ENCODE results near the gene COL4A2.

The COL4A2 gene

GRCh38 chr13:110556224-110556606 is 249.1 kb downstream of the COL4A2 start:
- Mint-ChIP-seq H3K9me3 (peaks cover 0 to 8% of the 10 kb centered on the region in 2 donors), H3K27me3 (no peaks in the 10 kb centered on the region), H3K4me1 (peaks cover 25 to 36% of the 10 kb centered on the region in 2 donors), H3K27ac (no peak overlapping the region), H3K36me3 (peaks cover 28 to 44% of the 10 kb centered on the region in 2 donors), H3K4me3 (no peak overlapping the region)
- ATAC-seq (replicated peaks), result no peak
- no peak for DNase-seq

GRCh38 chr13:110557082-110557481 is 250.0 kb downstream of the COL4A2 start:
- Mint-ChIP-seq H3K4me3 (no peak overlapping the region), H3K27me3 (no peaks in the 10 kb centered on the region), H3K4me1 (peaks cover 25 to 33% of the 10 kb centered on the region in 2 donors), H3K27ac (no peak overlapping the region), H3K36me3 (peaks cover 25 to 41% of the 10 kb centered on the region in 2 donors), H3K9me3 (peaks cover 0 to 8% of the 10 kb centered on the region in 2 donors)
- DNase-seq (no peak), ATAC-seq (replicated peaks) (no peak)

GRCh38 chr13:110557610-110558305 is 250.7 kb downstream of the COL4A2 start:
- H3K4me1 Mint-ChIP-seq, result peaks cover 28 to 39% of the 10 kb centered on the region in 2 donors
- H3K4me3 Mint-ChIP-seq, result no peak overlapping the region
- peaks cover 0 to 8% of the 10 kb centered on the region in 2 donors for H3K9me3 Mint-ChIP-seq
- ATAC-seq (replicated peaks) (no peak), DNase-seq (no peak)
- no peak overlapping the region for H3K27ac Mint-ChIP-seq
- peaks cover 25 to 41% of the 10 kb centered on the region in 2 donors for H3K36me3 Mint-ChIP-seq
- H3K27me3 Mint-ChIP-seq, result no peaks in the 10 kb centered on the region

GRCh38 chr13:110559429-110559943 is 252.4 kb downstream of the COL4A2 start:
- ATAC-seq (replicated peaks), result no peak
- Mint-ChIP-seq H3K27me3 (peaks cover 0 to 4% of the 10 kb centered on the region in 2 donors), H3K4me3 (peak overlapping the region in 1 of 2 donors; percentile 33), H3K36me3 (peaks cover 24 to 37% of the 10 kb centered on the region in 2 donors), H3K9me3 (peaks cover 0 to 8% of the 10 kb centered on the region in 2 donors), H3K27ac (no peak overlapping the region), H3K4me1 (peaks cover 37 to 45% of the 10 kb centered on the region in 2 donors)
- no peak for DNase-seq

GRCh38 chr13:110559986-110560385 is 252.9 kb downstream of the COL4A2 start:
- H3K27ac Mint-ChIP-seq, result no peak overlapping the region
- peak overlapping the region; percentile 33 to 44 for H3K4me3 Mint-ChIP-seq
- H3K27me3 Mint-ChIP-seq, result peaks cover 0 to 8% of the 10 kb centered on the region in 2 donors
- peaks cover 0 to 8% of the 10 kb centered on the region in 2 donors for H3K9me3 Mint-ChIP-seq
- peaks cover 41 to 44% of the 10 kb centered on the region in 2 donors for H3K4me1 Mint-ChIP-seq
- DNase-seq (no peak), ATAC-seq (replicated peaks) (no peak)
- peaks cover 23 to 36% of the 10 kb centered on the region in 2 donors for H3K36me3 Mint-ChIP-seq

- Mint-ChIP-seq H3K4me1 (peaks cover 35 to 36% of the 10 kb centered on the region in 2 donors), H3K27me3 (peaks cover 0 to 8% of the 10 kb centered on the region in 2 donors), H3K36me3 (peaks cover 16 to 29% of the 10 kb centered on the region in 2 donors), H3K4me3 (peak overlapping the region; percentile 89), H3K9me3 (peaks cover 0 to 8% of the 10 kb centered on the region in 2 donors), H3K27ac (peak overlapping the region; percentile 79)
- no peak for DNase-seq
- ATAC-seq (replicated peaks), result peak in 1 of 2 donors; percentile 24
These were observed 253.7 kb downstream of the COL4A2 start for GRCh38 chr13:110560601-110561343.

GRCh38 chr13:110561344-110562035 is 254.4 kb downstream of the COL4A2 start, which contains the start of gene RAB20:
Gene RAB20 (minus strand): TSS chr13:110561722. CDS start chr13:110561519, 203 bp downstream.
- Mint-ChIP-seq H3K27ac (peak within 1 kb of the TSS; percentile 93), H3K36me3 (peaks cover 15 to 25% of the 10 kb centered on the region in 2 donors), H3K4me3 (peak within 1 kb of the TSS; percentile 89 to 95), H3K9me3 (peaks cover 0 to 8% of the 10 kb centered on the region in 2 donors), H3K27me3 (peaks cover 0 to 8% of the 10 kb centered on the region in 2 donors), H3K4me1 (peaks cover 30 to 31% of the 10 kb centered on the region in 2 donors)
- DNase-seq (peak; percentile 64), ATAC-seq (replicated peaks) (peak; percentile 81)

- ATAC-seq (replicated peaks), result no peak
- no peak for DNase-seq
- Mint-ChIP-seq H3K4me3 (peak overlapping the region; percentile 89 to 95), H3K27me3 (peaks cover 0 to 8% of the 10 kb centered on the region in 2 donors), H3K36me3 (peaks cover 11 to 19% of the 10 kb centered on the region in 2 donors), H3K4me1 (peaks cover 26 to 30% of the 10 kb centered on the region in 2 donors), H3K27ac (peak overlapping the region; percentile 93), H3K9me3 (peaks cover 0 to 3% of the 10 kb centered on the region in 2 donors)
These were observed 255.0 kb downstream of the COL4A2 start for GRCh38 chr13:110562036-110562597.
